HepG2 (cell line): ENCODE results near the gene ASGR1. TPM values are rescaled to one million over a fixed set of nuclear protein-coding genes. Genes with fewer than 3 reads are reported as not detected.

ENCODE experiments used
- CBX5 ChIP-seq: sonication (generic); formaldehyde crosslinking; IDR thresholded peaks from 2 replicates; pipeline ENCODE4 v1.4.0; 2020; ENCODE audit warnings: missing genetic modification reagents, borderline replicate concordance
- CREM ChIP-seq, 2 experiments: sonication (generic) in 1 of 2; formaldehyde crosslinking in 1 of 2; IDR thresholded peaks; 2 replicates each; pipeline versions ENCODE4 v1.4.0 to v1.6.1; 2016 to 2020; ENCODE audit warnings: antibody characterized with exemption in 1 of 2, mild to moderate bottlenecking in 1 of 2, missing genetic modification reagents in 1 of 2
- GLI4 ChIP-seq: sonication (generic); formaldehyde crosslinking; IDR thresholded peaks from 2 replicates; pipeline ENCODE4 v1.5.1; 2020; ENCODE audit warnings: missing genetic modification reagents, mild to moderate bottlenecking, moderate library complexity, borderline replicate concordance
- HMG20B ChIP-seq: conservative IDR thresholded peaks from 2 replicates; pipeline ENCODE4 v1.6.1; 2016; ENCODE audit warnings: missing genetic modification reagents, missing compliant biosample characterization
- SOX13 ChIP-seq, 3 experiments: fragments of 450-650 bp in 1 of 3; sonication (generic) in 1 of 3; formaldehyde crosslinking in 1 of 3; IDR thresholded peaks in 2 of 3; conservative IDR thresholded peaks in 1 of 3; 2 replicates each; pipeline versions ENCODE4 v1.5.0 to v1.6.1; 2016 to 2020; ENCODE audit warnings: antibody characterized with exemption in 1 of 3, mild to moderate bottlenecking in 1 of 3, missing compliant biosample characterization in 1 of 3, missing genetic modification reagents in 1 of 3, moderate library complexity in 1 of 3
- SOX5 ChIP-seq: IDR thresholded peaks from 2 replicates; pipeline ENCODE4 v1.6.1; 2016; ENCODE audit warnings: borderline replicate concordance
- ZBTB42 ChIP-seq: sonication (generic); formaldehyde crosslinking; IDR thresholded peaks from 2 replicates; pipeline ENCODE4 v1.5.0; 2020; ENCODE audit warnings: mild to moderate bottlenecking, missing genetic modification reagents
- ZNF547 ChIP-seq: sonication (generic); formaldehyde crosslinking; IDR thresholded peaks from 2 replicates; pipeline ENCODE4 v1.5.1; 2020; ENCODE audit warnings: mild to moderate bottlenecking, missing genetic modification reagents
- ZSCAN30 ChIP-seq: sonication (generic); formaldehyde crosslinking; IDR thresholded peaks from 2 replicates; pipeline ENCODE4 v1.5.0; 2020; ENCODE audit warnings: mild to moderate bottlenecking, missing genetic modification reagents
- polyA plus RNA-seq, 8 experiments: library from polyadenylated mRNA; depleted of rRNA in 3 of 8; stranded (reverse) in 7 of 8; unstranded in 1 of 8; fragments of >200 nt; fragmentation: Illumina TruSeq in 4 of 8; extraction: Trizol in 4 of 8; gene quantifications; 2 replicates each; pipeline versions ENCODE4 v1.2.1 to v1.2.3, GENCODE V29; 2011 to 2016; ENCODE audit warnings: low read depth in 4 of 8, missing spikeins in 1 of 8, mixed read lengths in 1 of 8; ENCODE audit not compliant: insufficient read depth in 1 of 8
- total RNA-seq, 5 experiments: library from RNA; depleted of rRNA; stranded (reverse); fragments of >200 nt; fragmentation: Illumina TruSeq; extraction: Trizol; gene quantifications; 2 replicates each; pipeline ENCODE4 v1.2.3, GENCODE V29; 2016; ENCODE audit warnings: low read depth in 1 of 5
- TF ChIP-seq, protein P1 (sequence below): sonication (generic); formaldehyde crosslinking; IDR thresholded peaks from 2 replicates; pipeline ENCODE4 v1.4.0; 2020; ENCODE audit warnings: missing genetic modification reagents, borderline replicate concordance
- TF ChIP-seq, protein P2 (sequence below): sonication (generic); formaldehyde crosslinking; IDR thresholded peaks from 2 replicates; pipeline ENCODE4 v1.5.0; 2020; ENCODE audit warnings: mild to moderate bottlenecking, missing genetic modification reagents, moderate library complexity
- TF ChIP-seq, protein P3 (sequence below): sonication (generic); formaldehyde crosslinking; IDR thresholded peaks from 2 replicates; pipeline ENCODE4 v1.4.0; 2020; ENCODE audit warnings: missing genetic modification reagents
- TF ChIP-seq, protein P4 (sequence below): sonication (generic); formaldehyde crosslinking; IDR thresholded peaks from 2 replicates; pipeline ENCODE4 v1.4.0; 2020; ENCODE audit warnings: missing genetic modification reagents, borderline replicate concordance
- TF ChIP-seq, protein P5 (sequence below): sonication (generic); formaldehyde crosslinking; IDR thresholded peaks from 2 replicates; pipeline ENCODE4 v1.5.1; 2020; ENCODE audit warnings: mild to moderate bottlenecking, missing genetic modification reagents, borderline replicate concordance

The ASGR1 gene
- total and polyA plus RNA-seq, 2 of the 13 experiments (the other 11 are each of a cell fraction or from before 2014, with no cell fraction given), result 353 to 796 TPM

DNA sequence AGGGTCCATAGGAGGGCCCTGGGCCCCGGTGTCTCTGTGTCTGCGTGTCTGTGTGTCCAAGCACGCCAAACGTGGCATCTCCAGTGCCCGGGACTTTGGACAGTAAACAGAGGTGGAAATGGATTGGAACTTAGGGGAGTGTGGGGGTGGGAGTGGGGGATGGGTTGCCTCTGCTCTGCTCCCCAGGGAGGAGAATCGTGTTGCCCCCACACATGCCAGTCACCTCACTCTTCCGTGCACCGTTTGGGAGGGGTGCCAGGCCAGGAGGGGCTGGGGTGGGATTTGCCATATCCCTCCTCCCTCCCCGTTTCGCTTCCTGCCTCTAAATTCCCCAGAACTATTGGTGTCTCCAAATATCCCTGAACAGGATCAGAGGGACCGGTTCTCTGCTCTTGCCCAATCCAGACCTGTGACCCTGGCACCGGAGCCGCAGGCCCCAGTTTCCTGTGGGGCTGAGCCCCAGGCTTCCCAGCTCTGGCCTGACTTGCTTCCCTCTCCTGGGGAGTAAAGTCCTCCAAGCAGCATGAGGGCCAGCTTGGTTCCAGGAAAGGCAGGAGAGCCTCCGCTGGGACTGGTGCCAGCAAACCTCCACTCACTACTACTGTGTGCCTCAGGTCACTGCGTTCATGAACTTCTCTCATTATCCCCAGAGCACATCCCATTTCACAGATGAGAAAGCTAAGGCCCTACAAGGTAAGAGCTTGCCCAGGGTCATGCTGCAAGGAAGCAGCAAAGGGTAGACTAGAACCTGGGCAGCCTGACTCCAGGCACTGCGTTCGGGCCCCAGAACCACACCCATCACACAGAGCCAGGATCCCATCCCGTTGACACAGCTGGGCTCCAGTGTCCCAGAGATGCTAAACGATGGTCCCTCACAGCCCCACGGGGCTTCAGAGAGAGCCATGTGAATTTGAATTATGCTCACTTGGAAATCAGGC, at the start of gene ASGR1 (continued):
- TF ChIP-seq CBX5 (CRISPR knock-in tag), result peak; percentile 94
- peak; percentile 43 for TF ChIP-seq SOX5 (CRISPR knock-in tag)
- peak; percentile 80 for TF ChIP-seq CREM (IDR thresholded peaks at IDR 0.05)
- TF ChIP-seq CREM (CRISPR knock-in tag; IDR thresholded peaks at IDR 0.05), result no peak
- TF ChIP-seq, protein P1, sequence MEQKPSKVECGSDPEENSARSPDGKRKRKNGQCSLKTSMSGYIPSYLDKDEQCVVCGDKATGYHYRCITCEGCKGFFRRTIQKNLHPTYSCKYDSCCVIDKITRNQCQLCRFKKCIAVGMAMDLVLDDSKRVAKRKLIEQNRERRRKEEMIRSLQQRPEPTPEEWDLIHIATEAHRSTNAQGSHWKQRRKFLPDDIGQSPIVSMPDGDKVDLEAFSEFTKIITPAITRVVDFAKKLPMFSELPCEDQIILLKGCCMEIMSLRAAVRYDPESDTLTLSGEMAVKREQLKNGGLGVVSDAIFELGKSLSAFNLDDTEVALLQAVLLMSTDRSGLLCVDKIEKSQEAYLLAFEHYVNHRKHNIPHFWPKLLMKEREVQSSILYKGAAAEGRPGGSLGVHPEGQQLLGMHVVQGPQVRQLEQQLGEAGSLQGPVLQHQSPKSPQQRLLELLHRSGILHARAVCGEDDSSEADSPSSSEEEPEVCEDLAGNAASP (CRISPR knock-in tag), result peak; percentile 82; the same call in 1 of the 2 replicates
- peak; percentile 79; the same call in 1 of the 2 replicates for TF ChIP-seq ZSCAN30 (CRISPR knock-in tag)
- 0 out of 2 replicates have a peak, but pooled peaks have one; percentile 34 for TF ChIP-seq GLI4
- TF ChIP-seq, protein P2, sequence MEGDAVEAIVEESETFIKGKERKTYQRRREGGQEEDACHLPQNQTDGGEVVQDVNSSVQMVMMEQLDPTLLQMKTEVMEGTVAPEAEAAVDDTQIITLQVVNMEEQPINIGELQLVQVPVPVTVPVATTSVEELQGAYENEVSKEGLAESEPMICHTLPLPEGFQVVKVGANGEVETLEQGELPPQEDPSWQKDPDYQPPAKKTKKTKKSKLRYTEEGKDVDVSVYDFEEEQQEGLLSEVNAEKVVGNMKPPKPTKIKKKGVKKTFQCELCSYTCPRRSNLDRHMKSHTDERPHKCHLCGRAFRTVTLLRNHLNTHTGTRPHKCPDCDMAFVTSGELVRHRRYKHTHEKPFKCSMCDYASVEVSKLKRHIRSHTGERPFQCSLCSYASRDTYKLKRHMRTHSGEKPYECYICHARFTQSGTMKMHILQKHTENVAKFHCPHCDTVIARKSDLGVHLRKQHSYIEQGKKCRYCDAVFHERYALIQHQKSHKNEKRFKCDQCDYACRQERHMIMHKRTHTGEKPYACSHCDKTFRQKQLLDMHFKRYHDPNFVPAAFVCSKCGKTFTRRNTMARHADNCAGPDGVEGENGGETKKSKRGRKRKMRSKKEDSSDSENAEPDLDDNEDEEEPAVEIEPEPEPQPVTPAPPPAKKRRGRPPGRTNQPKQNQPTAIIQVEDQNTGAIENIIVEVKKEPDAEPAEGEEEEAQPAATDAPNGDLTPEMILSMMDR (CRISPR knock-in tag), result 0 out of 2 replicates have a peak, but pooled peaks have one; percentile 14
- TF ChIP-seq, protein P3, sequence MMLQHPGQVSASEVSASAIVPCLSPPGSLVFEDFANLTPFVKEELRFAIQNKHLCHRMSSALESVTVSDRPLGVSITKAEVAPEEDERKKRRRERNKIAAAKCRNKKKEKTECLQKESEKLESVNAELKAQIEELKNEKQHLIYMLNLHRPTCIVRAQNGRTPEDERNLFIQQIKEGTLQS (CRISPR knock-in tag), result no peak
- TF ChIP-seq HMG20B (CRISPR knock-in tag), result peak; percentile 63; the same call in 1 of the 2 replicates
- peak; percentile 64; the same call in 1 of the 2 replicates for TF ChIP-seq ZNF547 (CRISPR knock-in tag)
- TF ChIP-seq, protein P4, sequence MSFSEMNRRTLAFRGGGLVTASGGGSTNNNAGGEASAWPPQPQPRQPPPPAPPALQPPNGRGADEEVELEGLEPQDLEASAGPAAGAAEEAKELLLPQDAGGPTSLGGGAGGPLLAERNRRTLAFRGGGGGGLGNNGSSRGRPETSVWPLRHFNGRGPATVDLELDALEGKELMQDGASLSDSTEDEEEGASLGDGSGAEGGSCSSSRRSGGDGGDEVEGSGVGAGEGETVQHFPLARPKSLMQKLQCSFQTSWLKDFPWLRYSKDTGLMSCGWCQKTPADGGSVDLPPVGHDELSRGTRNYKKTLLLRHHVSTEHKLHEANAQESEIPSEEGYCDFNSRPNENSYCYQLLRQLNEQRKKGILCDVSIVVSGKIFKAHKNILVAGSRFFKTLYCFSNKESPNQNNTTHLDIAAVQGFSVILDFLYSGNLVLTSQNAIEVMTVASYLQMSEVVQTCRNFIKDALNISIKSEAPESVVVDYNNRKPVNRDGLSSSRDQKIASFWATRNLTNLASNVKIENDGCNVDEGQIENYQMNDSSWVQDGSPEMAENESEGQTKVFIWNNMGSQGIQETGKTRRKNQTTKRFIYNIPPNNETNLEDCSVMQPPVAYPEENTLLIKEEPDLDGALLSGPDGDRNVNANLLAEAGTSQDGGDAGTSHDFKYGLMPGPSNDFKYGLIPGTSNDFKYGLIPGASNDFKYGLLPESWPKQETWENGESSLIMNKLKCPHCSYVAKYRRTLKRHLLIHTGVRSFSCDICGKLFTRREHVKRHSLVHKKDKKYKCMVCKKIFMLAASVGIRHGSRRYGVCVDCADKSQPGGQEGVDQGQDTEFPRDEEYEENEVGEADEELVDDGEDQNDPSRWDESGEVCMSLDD, result peak; percentile 94
- TF ChIP-seq, protein P5, sequence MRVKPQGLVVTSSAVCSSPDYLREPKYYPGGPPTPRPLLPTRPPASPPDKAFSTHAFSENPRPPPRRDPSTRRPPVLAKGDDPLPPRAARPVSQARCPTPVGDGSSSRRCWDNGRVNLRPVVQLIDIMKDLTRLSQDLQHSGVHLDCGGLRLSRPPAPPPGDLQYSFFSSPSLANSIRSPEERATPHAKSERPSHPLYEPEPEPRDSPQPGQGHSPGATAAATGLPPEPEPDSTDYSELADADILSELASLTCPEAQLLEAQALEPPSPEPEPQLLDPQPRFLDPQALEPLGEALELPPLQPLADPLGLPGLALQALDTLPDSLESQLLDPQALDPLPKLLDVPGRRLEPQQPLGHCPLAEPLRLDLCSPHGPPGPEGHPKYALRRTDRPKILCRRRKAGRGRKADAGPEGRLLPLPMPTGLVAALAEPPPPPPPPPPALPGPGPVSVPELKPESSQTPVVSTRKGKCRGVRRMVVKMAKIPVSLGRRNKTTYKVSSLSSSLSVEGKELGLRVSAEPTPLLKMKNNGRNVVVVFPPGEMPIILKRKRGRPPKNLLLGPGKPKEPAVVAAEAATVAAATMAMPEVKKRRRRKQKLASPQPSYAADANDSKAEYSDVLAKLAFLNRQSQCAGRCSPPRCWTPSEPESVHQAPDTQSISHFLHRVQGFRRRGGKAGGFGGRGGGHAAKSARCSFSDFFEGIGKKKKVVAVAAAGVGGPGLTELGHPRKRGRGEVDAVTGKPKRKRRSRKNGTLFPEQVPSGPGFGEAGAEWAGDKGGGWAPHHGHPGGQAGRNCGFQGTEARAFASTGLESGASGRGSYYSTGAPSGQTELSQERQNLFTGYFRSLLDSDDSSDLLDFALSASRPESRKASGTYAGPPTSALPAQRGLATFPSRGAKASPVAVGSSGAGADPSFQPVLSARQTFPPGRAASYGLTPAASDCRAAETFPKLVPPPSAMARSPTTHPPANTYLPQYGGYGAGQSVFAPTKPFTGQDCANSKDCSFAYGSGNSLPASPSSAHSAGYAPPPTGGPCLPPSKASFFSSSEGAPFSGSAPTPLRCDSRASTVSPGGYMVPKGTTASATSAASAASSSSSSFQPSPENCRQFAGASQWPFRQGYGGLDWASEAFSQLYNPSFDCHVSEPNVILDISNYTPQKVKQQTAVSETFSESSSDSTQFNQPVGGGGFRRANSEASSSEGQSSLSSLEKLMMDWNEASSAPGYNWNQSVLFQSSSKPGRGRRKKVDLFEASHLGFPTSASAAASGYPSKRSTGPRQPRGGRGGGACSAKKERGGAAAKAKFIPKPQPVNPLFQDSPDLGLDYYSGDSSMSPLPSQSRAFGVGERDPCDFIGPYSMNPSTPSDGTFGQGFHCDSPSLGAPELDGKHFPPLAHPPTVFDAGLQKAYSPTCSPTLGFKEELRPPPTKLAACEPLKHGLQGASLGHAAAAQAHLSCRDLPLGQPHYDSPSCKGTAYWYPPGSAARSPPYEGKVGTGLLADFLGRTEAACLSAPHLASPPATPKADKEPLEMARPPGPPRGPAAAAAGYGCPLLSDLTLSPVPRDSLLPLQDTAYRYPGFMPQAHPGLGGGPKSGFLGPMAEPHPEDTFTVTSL, result peak; percentile 48
- TF ChIP-seq SOX13 (IDR thresholded peaks at IDR 0.05), result no peak
- peak in 1 of 2 experiments; percentile 57; a peak in 2 of 4 replicates for TF ChIP-seq SOX13 (CRISPR knock-in tag; conservative IDR thresholded peaks at IDR 0.05 in 1 of 2, IDR thresholded peaks at IDR 0.05 in 1 of 2)
- TF ChIP-seq ZBTB42 (CRISPR knock-in tag), result no peak
